ENCODE results near the gene DOCK4. TPM values are rescaled to one million over a fixed set of nuclear protein-coding genes. Genes with fewer than 3 reads are reported as not detected.

DOCK4 gene
- total RNA-seq, 1 donor from 2014 or later, result 43.0 TPM

GRCh38 chr7:111955616-111956015, 250.6 kb downstream of the DOCK4 start:
- peak overlapping the region; percentile 22 for H3K27ac Mint-ChIP-seq (ENCODE audit: unreplicated experiment)
- no peak overlapping the region for H3K4me3 Mint-ChIP-seq (ENCODE audit: unreplicated experiment)
- H3K27me3 Mint-ChIP-seq (ENCODE audit: low read depth), result no peaks in the 10 kb centered on the region
- H3K4me1 Mint-ChIP-seq (ENCODE audit: low read depth), result peaks cover 77% of the 10 kb centered on the region
- TF ChIP-seq CTCF (IDR thresholded peaks at IDR 0.05), result no peak
- H3K9me3 Mint-ChIP-seq (ENCODE audit: low read depth), result peaks cover 2% of the 10 kb centered on the region
- DNase-seq (ENCODE audit: low spot score), result no peak
- peaks cover 5% of the 10 kb centered on the region for H3K36me3 Mint-ChIP-seq (ENCODE audit: low read depth)

GRCh38 chr7:111954474-111955381, 251.5 kb downstream of the DOCK4 start:
- Mint-ChIP-seq H3K4me3 (ENCODE audit: unreplicated experiment) (no peak overlapping the region), H3K27me3 (ENCODE audit: low read depth) (no peaks in the 10 kb centered on the region), H3K27ac (ENCODE audit: unreplicated experiment) (peak overlapping the region; percentile 38), H3K9me3 (ENCODE audit: low read depth) (no peaks in the 10 kb centered on the region), H3K4me1 (ENCODE audit: low read depth) (peaks cover 80% of the 10 kb centered on the region), H3K36me3 (ENCODE audit: low read depth) (peaks cover 3% of the 10 kb centered on the region)
- TF ChIP-seq CTCF (IDR thresholded peaks at IDR 0.05), result no peak
- DNase-seq (ENCODE audit: low spot score), result no peak

GRCh38 chr7:111954056-111954455, 252.1 kb downstream of the DOCK4 start:
- no peaks in the 10 kb centered on the region for H3K27me3 Mint-ChIP-seq (ENCODE audit: low read depth)
- H3K27ac Mint-ChIP-seq (ENCODE audit: unreplicated experiment), result peak overlapping the region; percentile 38
- H3K4me3 Mint-ChIP-seq (ENCODE audit: unreplicated experiment), result no peak overlapping the region
- peaks cover 79% of the 10 kb centered on the region for H3K4me1 Mint-ChIP-seq (ENCODE audit: low read depth)
- no peaks in the 10 kb centered on the region for H3K9me3 Mint-ChIP-seq (ENCODE audit: low read depth)
- peaks cover 3% of the 10 kb centered on the region for H3K36me3 Mint-ChIP-seq (ENCODE audit: low read depth)
- no peak for TF ChIP-seq CTCF (IDR thresholded peaks at IDR 0.05)
- no peak for DNase-seq (ENCODE audit: low spot score)

- peaks cover 75% of the 10 kb centered on the region for H3K4me1 Mint-ChIP-seq (ENCODE audit: low read depth)
- no peaks in the 10 kb centered on the region for H3K9me3 Mint-ChIP-seq (ENCODE audit: low read depth)
- H3K4me3 Mint-ChIP-seq (ENCODE audit: unreplicated experiment), result no peak overlapping the region
- no peak overlapping the region for H3K27ac Mint-ChIP-seq (ENCODE audit: unreplicated experiment)
- no peaks in the 10 kb centered on the region for H3K27me3 Mint-ChIP-seq (ENCODE audit: low read depth)
- DNase-seq (ENCODE audit: low spot score), result no peak
- peak; percentile 66 for TF ChIP-seq CTCF (IDR thresholded peaks at IDR 0.05)
- peaks cover 3% of the 10 kb centered on the region for H3K36me3 Mint-ChIP-seq (ENCODE audit: low read depth)
Measured at GRCh38 chr7:111953611-111954010, 252.6 kb downstream of the DOCK4 start.

- H3K9me3 Mint-ChIP-seq (ENCODE audit: low read depth), result no peaks in the 10 kb centered on the region
- H3K4me1 Mint-ChIP-seq (ENCODE audit: low read depth), result peaks cover 67% of the 10 kb centered on the region
- peak overlapping the region; percentile 78 for H3K27ac Mint-ChIP-seq (ENCODE audit: unreplicated experiment)
- no peak for DNase-seq (ENCODE audit: low spot score)
- no peaks in the 10 kb centered on the region for H3K27me3 Mint-ChIP-seq (ENCODE audit: low read depth)
- H3K4me3 Mint-ChIP-seq (ENCODE audit: unreplicated experiment), result no peak overlapping the region
- peaks cover 3% of the 10 kb centered on the region for H3K36me3 Mint-ChIP-seq (ENCODE audit: low read depth)
- no peak for TF ChIP-seq CTCF (IDR thresholded peaks at IDR 0.05)
Measured at GRCh38 chr7:111952783-111953182, 253.4 kb downstream of the DOCK4 start.
